ENCODE results near the gene EFCAB11.

- TF ChIP-seq CTCF (conservative IDR thresholded peaks at IDR 0.05; ENCODE audit: low read depth, low read length) (no peak), MXI1 (IDR thresholded peaks at IDR 0.05; ENCODE audit: borderline replicate concordance, low read depth, low read length) (no peak), SMC3 (IDR thresholded peaks at IDR 0.05; ENCODE audit: low read depth, low read length) (no peak)
These were observed 4.4 kb upstream of the EFCAB11 start for GRCh38 chr14:89958966-89959365.
